Skeletal muscle cell (primary cell): ENCODE results near the gene SEMA3C.

ENCODE experiments used
- DNase-seq: peaks from one replicate; pipeline ENCODE4 v3.0.0-alpha.2; 2010; ENCODE audit warnings: low read depth
- H3K4me3 ChIP-seq: 2 replicates; pipeline ENCODE4 v1.5.1; 2011; ENCODE audit warnings: low read depth, mild to moderate bottlenecking, control low read depth, low read length, moderate library complexity

Gene SEMA3C

GRCh38 chr7:80802527-80802926 lies 116.3 kb downstream of the SEMA3C start:
- DNase-seq, result no peak
- H3K4me3 ChIP-seq, result no peak overlapping the region

GRCh38 chr7:80794631-80795573 lies 123.9 kb downstream of the SEMA3C start:
- no peak overlapping the region for H3K4me3 ChIP-seq
- DNase-seq, result peak; percentile 53

- no peak for DNase-seq
- H3K4me3 ChIP-seq, result no peak overlapping the region
Observed at GRCh38 chr7:80791509-80791929, 127.3 kb downstream of the SEMA3C start.

DNA sequence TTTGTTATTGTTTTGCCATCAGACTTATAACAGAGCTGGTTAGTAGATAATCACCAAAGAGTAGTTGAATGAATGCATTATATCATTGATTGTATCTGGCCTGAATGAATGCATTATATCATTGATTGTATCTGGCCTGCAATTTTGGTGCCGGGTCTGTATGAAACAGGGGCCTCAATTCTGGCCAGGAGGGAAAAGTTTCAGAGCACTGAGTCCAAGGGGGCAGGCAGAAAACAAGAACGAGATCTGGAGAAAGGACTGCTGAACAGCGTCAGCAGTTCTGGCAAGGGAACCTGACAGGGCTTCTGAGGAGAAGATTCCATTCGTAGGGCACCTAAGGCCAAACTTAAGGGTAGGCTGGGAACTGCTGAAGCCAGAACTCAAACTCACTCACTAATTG lies 128.0 kb downstream of the SEMA3C start:
- no peak overlapping the region for H3K4me3 ChIP-seq
- no peak for DNase-seq

- no peak for DNase-seq
- H3K4me3 ChIP-seq, result no peak overlapping the region
Observed at GRCh38 chr7:80787721-80788120, 131.1 kb downstream of the SEMA3C start.

DNA sequence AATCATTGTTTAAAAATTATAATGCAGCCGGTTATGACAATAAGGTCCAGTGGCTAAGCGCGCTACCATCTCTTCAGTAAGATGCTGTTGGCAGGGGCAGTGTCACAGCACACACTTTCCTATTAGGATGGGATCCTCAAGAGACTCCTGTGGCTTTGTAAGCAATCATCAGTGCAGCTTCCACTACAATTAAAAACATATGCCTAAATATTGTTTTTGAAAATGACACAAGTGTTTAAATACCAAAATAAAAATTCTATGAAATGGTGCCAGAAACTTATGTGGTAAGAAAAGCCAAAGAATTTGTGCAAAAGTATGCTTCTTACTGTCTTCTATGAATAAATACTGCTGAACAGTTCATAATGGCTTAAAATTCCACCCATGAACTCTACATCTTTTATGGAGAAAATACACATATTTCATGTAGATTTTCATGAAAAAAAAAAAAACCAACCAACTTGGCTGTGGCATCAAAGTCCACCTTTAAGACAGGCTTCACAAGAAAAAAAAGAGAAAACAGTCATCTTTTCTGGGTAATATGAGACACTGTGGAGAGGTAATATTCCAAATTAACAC lies 132.8 kb downstream of the SEMA3C start:
- DNase-seq, result no peak
- no peak overlapping the region for H3K4me3 ChIP-seq

DNA sequence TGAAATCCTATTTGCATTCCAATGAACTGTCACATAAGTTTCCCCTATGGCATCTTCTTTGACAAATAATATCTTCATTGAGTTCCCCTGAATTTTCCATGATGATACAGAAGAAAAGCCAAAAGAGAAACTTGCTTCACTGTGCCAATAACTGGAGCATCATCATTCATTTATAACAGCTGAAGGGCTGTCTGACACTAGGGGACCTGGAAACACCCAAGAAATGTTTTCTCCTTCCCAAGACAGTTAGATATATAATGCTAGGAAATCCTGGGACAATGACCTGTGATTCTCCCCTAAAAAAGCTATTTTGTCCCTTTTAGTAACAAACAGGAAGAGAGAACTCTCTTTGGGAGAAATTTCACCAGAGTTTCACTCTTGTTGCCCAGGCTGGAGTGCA lies 133.6 kb downstream of the SEMA3C start:
- DNase-seq, result no peak
- no peak overlapping the region for H3K4me3 ChIP-seq

DNA sequence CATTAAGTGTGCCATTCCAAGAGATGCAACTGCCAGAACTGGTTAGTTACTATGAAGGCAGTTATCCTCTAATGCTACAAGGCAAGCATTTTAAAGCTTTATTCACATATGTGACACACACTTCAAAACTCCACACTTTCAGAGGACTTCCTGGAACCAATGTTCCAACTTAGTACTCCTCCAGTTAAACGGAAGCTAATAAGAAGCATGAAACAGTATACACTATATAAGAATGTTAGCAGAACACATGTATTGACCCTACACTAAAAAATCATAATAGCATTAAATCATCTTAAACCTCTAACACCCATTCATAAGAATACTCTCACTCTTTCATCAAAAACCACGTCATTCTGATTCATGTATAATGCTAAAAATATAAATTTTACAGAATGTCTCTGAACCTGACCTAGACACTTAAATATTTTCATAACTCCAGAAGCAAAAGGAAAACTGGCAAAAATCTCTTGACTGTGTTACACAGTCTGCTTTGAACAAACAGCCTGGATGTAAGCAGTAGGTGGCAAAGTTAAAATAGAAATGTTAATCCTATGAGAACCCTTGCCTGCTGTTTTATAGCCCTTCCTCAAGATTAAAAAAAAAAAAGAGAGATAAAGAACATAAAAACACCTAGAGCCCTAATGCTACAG lies 135.0 kb downstream of the SEMA3C start:
- H3K4me3 ChIP-seq, result no peak overlapping the region
- peak; percentile 33 for DNase-seq

GRCh38 chr7:80783186-80783677 lies 135.6 kb downstream of the SEMA3C start:
- no peak for DNase-seq
- no peak overlapping the region for H3K4me3 ChIP-seq

- peak; percentile 93 for DNase-seq
- H3K4me3 ChIP-seq, result no peak overlapping the region
Observed at GRCh38 chr7:80781561-80781979, 137.3 kb downstream of the SEMA3C start.

DNA sequence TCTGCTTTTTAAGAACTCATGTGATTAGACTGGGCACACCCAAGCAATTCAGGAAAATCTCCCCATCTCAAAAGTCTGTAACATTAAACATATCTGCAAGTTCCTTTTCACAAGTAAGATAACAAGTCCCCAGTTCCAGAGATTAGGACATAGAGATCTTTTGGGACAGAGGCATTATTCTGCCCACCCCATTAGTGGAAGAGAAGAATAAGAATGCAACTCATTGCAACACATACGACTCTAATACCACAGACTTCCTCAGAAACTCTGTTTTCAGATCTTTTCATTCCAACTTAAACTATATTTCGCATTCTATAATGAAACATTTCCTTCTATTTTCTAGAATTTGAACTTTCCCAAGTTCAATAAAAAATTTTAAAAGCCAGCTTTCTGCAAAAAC lies 137.7 kb downstream of the SEMA3C start:
- DNase-seq, result no peak
- no peak overlapping the region for H3K4me3 ChIP-seq

DNA sequence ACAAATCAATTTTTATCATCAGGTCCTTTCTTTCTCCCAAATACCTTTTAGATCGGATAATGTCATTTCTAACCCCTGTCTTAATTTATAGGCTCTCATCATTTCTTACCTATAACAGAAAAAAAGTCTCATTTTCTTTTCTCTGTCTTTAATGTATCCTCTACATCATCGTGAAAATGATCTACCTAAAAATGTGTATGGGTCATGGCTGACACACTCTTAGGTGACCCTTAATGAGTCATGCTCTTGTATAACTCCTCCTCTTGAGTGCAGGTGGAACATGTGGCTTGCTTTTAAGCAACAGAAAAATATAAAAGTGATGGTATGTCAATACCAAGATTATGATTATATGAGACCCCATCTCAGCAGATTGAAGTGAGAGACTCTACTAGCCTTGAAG lies 139.4 kb downstream of the SEMA3C start:
- no peak overlapping the region for H3K4me3 ChIP-seq
- DNase-seq, result no peak

- no peak overlapping the region for H3K4me3 ChIP-seq
- no peak for DNase-seq
Observed at GRCh38 chr7:80775897-80776296, 143.0 kb downstream of the SEMA3C start.

DNA sequence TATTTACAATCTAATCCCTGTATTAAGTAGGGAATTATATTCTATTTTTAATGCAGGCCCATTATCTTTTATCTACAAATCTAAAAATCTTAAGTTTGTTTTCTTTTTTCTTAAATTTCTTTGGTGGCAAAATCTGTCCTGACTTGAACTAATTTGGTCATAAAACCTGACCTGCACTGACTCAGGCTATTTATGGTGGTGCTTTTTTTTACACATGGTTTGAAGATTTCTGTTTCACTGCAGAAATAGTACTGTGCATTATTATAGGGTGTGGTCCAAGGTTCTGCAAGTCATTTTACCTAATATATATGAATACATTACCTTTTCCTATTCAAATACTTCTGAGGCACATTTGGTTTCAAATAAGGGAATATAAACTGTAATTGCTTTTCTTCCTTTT lies 143.4 kb downstream of the SEMA3C start:
- H3K4me3 ChIP-seq, result no peak overlapping the region
- no peak for DNase-seq

DNA sequence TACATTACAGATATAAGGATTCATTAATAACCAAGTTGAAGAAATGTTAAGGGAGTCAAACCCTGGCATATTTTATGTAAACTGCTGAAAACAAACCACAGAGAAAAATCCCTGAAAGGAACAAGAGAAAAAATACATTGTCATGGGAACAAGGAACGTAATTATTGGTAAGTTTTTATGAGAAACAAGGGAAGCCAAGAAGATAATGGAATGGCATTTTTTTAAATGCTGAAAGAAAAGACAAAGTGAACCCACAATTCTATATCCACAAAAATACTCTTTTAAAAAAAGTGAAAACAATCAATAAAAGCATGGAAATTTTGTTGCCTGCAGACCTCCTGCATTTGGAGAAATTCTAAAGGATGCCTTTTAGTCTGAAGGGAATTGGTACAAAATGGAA lies 144.0 kb downstream of the SEMA3C start:
- H3K4me3 ChIP-seq, result no peak overlapping the region
- no peak for DNase-seq

DNA sequence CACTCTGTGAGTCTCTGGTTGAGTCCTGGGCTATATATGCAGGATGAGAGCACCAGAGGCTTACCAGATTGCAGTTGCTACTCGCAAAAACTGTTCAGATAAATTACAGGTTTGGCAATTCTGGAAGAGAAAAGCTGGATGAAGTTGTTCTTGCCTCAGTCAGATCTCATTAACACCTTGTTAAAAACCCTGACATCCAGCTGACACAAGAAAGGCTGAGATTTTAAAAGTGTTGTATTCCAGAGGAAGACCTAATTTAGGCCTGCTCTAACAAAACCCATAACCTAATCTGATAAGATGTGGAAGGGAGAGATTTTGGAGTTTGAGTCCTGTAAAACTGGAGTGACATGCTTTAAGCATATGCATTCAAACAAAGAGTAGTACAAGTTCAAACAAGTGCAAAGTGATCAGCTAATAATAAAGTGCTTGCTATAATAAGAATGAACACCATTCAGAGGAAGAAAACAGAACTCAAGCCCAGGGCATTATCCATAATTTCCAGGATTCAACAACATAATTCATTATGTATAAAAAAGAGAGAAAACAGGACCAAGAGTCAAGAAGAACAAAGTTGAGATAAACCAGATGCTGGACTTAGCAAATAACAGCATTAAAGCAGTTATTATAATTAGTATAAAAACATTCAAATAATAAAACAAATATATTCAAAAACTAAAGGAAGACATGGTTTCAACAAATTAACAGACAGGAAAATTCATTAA lies 144.9 kb downstream of the SEMA3C start:
- H3K4me3 ChIP-seq, result no peak overlapping the region
- DNase-seq, result no peak

DNA sequence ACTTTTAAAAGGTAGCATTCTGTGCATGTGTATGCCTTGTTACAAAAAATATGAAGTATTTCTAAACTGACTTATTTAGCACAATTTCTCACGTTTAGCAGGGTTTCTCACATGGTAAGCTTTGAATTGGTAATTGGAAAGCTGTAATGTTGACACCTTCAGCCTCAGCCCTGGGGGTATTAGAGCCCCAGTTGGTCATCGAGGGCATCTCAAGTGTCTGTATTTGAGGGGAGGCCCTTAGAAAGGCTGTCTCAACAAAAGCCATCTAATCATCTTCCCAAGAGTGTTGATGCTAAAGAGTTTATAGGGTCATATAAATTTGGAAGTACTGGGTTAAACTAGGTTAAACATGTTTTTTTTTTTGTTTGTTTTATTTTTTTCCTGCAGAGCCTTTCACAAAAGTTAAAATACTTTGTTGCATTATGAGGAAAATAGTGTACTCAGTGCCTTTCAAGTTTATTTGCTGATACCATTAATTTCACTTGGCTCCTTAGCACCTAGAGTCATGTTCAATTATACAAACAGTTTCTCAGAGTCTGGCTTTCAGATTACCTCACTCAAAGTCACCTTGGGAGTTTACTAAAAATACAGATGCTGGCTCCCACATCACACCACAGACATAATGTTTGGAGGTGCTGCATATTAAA lies 146.4 kb downstream of the SEMA3C start:
- no peak overlapping the region for H3K4me3 ChIP-seq
- DNase-seq, result no peak

DNA sequence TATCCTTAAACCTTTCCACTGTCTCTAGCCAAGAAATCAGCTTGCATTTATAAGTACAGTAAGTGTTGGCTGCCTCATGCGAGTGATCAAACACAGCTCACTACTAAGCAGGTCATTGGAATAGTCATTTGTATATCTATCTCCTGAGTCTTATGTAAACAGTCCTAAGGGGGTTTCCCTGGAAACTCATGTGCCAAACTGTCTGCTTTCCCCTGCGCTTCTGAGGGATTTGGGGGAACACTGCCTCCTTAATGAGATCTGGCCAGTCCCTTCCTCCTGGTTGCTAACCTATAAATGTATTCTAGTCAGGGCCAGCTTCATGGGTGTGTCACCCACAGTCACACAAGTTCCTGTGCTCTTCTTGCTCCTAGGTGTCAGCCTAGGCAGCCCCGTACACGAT lies 147.3 kb downstream of the SEMA3C start:
- DNase-seq, result no peak
- no peak overlapping the region for H3K4me3 ChIP-seq

DNA sequence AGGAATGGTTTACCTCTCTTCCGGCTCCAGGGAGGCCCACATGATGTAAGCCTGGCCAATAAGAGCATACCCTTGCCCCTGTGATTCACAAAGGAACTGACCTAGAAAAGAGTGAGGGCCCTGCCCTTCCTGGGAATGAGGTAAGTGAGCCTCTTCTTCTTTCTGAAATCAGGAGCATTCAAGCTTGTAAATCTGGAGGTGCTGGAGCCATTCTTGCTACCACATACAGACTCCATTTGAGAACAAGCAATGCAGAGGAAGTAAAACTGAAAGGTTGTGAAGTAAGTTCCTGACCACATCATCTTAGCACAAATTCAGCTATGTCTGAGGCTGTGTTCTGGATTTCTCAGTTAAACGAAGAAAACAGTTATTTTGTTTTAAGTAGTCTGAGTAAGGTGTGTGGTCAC lies 148.2 kb downstream of the SEMA3C start:
- no peak for DNase-seq
- H3K4me3 ChIP-seq, result no peak overlapping the region
